Adrenal gland (tissue), 5 donors: ENCODE data around the gene ITPR1.

Source experiments
- POLR2A ChIP-seq, 2 donors: fragments of 450-650 bp; IDR thresholded peaks; one replicate each; pipeline ENCODE4 v1.6.1; 2017; ENCODE audit warnings: antibody characterized with exemption in 2 of 2, mild to moderate bottlenecking in 2 of 2, moderate library complexity in 1 of 2
- TF ChIP-seq, protein P1 (sequence below), 6 experiments: fragments of 450-650 bp in 4 of 6; fragments of 200-600 bp in 2 of 6; sonication (generic) in 1 of 6; IDR thresholded peaks; 1 replicate in 5 of 6; 2 replicates in 1 of 6; pipeline versions ENCODE4 v1.5.1 to v1.8.0; 2016 to 2021; ENCODE audit warnings: antibody characterized with exemption in 6 of 6, mild to moderate bottlenecking in 2 of 6, moderate library complexity in 1 of 6
- donor health status: DM: no; HTN: no; CAD: no.

DNA sequence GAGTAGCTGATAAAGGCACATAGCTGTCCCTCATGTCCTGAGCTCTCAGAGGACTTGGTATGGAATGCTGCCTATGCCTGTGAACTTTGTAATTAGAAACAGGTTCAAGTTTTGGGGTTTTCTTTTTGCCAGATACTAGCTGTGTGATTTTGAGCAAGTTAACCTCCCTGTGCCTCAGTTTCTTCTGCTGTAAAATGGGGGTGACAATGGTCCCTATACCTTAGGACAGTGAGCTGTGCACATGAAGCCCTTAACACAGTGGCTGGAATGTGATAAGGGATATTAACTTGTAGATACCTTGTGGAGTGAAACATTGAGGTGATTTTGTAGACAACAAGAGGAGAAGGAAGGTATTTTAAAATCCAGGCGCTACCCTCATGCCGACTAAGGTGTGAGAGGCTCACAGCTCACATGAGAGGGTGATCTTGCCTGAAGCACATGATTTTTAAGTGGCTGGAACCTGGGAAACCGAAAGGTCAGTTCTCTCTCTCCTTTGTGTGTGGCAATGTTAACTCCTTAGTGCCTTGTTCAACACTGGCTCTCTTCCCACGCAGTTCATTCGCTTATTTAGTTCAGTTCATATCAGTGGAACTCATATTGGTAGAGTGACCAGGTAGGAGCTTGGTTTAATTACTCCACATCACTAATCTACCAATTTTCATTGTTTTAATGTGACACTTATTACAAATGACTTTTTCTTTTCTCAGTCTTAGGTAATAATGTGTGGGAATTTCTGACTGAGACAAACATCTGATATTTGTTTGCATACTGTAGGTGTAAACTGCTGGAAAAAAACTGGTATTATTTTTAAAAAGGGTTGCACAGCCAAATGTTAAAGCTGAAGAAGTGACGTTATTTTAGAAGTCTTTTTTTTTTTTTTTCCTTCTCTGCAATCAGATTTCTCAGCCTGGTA lies 236.2 kb downstream of the ITPR1 start:
- TF ChIP-seq POLR2A (IDR thresholded peaks at IDR 0.05) = no peak
- TF ChIP-seq, protein P1, sequence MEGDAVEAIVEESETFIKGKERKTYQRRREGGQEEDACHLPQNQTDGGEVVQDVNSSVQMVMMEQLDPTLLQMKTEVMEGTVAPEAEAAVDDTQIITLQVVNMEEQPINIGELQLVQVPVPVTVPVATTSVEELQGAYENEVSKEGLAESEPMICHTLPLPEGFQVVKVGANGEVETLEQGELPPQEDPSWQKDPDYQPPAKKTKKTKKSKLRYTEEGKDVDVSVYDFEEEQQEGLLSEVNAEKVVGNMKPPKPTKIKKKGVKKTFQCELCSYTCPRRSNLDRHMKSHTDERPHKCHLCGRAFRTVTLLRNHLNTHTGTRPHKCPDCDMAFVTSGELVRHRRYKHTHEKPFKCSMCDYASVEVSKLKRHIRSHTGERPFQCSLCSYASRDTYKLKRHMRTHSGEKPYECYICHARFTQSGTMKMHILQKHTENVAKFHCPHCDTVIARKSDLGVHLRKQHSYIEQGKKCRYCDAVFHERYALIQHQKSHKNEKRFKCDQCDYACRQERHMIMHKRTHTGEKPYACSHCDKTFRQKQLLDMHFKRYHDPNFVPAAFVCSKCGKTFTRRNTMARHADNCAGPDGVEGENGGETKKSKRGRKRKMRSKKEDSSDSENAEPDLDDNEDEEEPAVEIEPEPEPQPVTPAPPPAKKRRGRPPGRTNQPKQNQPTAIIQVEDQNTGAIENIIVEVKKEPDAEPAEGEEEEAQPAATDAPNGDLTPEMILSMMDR (IDR thresholded peaks at IDR 0.05) = no peak
